WTC11 (cell line): ENCODE measurements around the gene NIPA2. TPM values are rescaled to one million over a fixed set of nuclear protein-coding genes. Genes with fewer than 3 reads are reported as not detected.

ENCODE experiments used
- ATAC-seq: fragments of 200-7000 bp; cut with Tn5 transposase; 2 replicates; pipeline ENCODE4 v1.10.0; 2021; ENCODE audit warnings: mild to moderate bottlenecking, moderate library complexity
- CTCF ChIA-PET: fragments of 300-600 bp; sonication (Branson Sonifier 250); formaldehyde crosslinking; loops from one replicate; lab custom pipeline; 2021; ENCODE audit warnings: antibody characterized with exemption; lab: Charles Lee
- POLR2A ChIA-PET: fragments of 350-600 bp; sonication (Branson Sonifier 250); formaldehyde crosslinking; loops from one replicate; lab custom pipeline; 2021; ENCODE audit warnings: antibody characterized with exemption; lab: Charles Lee
- DNase-seq: peaks from one replicate; pipeline ENCODE4 v3.0.0; 2021; ENCODE audit warnings: low spot score
- H3K27ac Mint-ChIP-seq: 2 replicates; pipeline ENCODE4 v1.8.0; 2021; ENCODE audit warnings: mixed read lengths
- H3K27me3 Mint-ChIP-seq: 2 replicates; pipeline ENCODE4 v1.8.0; 2021; ENCODE audit warnings: low read depth, mild to moderate bottlenecking, moderate library complexity, mixed read lengths
- H3K36me3 Mint-ChIP-seq: 2 replicates; pipeline ENCODE4 v1.8.0; 2021; ENCODE audit warnings: mixed read lengths
- H3K4me1 Mint-ChIP-seq: 2 replicates; pipeline ENCODE4 v1.8.0; 2022; ENCODE audit warnings: mixed read lengths
- H3K4me3 Mint-ChIP-seq: 2 replicates; pipeline ENCODE4 v1.8.0; 2021; ENCODE audit warnings: mild to moderate bottlenecking, moderate library complexity, mixed read lengths
- H3K9me3 Mint-ChIP-seq: 2 replicates; pipeline ENCODE4 v1.8.0; 2021; ENCODE audit warnings: mixed read lengths
- ELF4 ChIP-seq: sonication (generic); formaldehyde crosslinking; IDR thresholded peaks from 2 replicates; pipeline ENCODE4 v1.8.1; 2022; ENCODE audit warnings: low read depth, mild to moderate bottlenecking, moderate library complexity, missing genetic modification reagents
- NFYB ChIP-seq: sonication (generic); formaldehyde crosslinking; conservative IDR thresholded peaks from 2 replicates; pipeline ENCODE4 v1.8.0; 2022; ENCODE audit warnings: low read depth, missing genetic modification reagents
- SP1 ChIP-seq: sonication (generic); formaldehyde crosslinking; conservative IDR thresholded peaks from 2 replicates; pipeline ENCODE4 v1.8.1; 2022; ENCODE audit warnings: missing genetic modification reagents
- ZNF263 ChIP-seq: sonication (generic); formaldehyde crosslinking; IDR thresholded peaks from 2 replicates; pipeline ENCODE4 v1.8.1; 2022; ENCODE audit warnings: low read depth, mild to moderate bottlenecking, moderate library complexity, missing genetic modification reagents
- total RNA-seq: library from RNA; stranded (reverse); gene quantifications from 3 replicates; pipeline ENCODE4 v1.2.3, GENCODE V29; 2021
- TF ChIP-seq, protein P1 (sequence below): sonication (generic); formaldehyde crosslinking; IDR thresholded peaks from 2 replicates; pipeline ENCODE4 v1.8.1; 2023; ENCODE audit warnings: mild to moderate bottlenecking, missing genetic modification reagents, borderline replicate concordance
- TF ChIP-seq, protein P2 (sequence below): sonication (generic); formaldehyde crosslinking; IDR thresholded peaks from 2 replicates; pipeline ENCODE4 v1.8.1; 2023; ENCODE audit warnings: mild to moderate bottlenecking, missing genetic modification reagents
- TF ChIP-seq, protein P3 (sequence below): sonication (generic); formaldehyde crosslinking; IDR thresholded peaks from 2 replicates; pipeline ENCODE4 v1.8.1; 2022; ENCODE audit warnings: missing genetic modification reagents, borderline replicate concordance
- TF ChIP-seq, protein P4 (sequence below): fragments of 250-450 bp; sonication (Bioruptor Pico); IDR thresholded peaks from 2 replicates; pipeline ENCODE4 v1.9.0; 2021; ENCODE audit warnings: moderate library complexity, mild to moderate bottlenecking, inconsistent platforms, borderline replicate concordance

The NIPA2 gene
- total RNA-seq, 1 experiment from 2014 or later, result 79.5 TPM

DNA sequence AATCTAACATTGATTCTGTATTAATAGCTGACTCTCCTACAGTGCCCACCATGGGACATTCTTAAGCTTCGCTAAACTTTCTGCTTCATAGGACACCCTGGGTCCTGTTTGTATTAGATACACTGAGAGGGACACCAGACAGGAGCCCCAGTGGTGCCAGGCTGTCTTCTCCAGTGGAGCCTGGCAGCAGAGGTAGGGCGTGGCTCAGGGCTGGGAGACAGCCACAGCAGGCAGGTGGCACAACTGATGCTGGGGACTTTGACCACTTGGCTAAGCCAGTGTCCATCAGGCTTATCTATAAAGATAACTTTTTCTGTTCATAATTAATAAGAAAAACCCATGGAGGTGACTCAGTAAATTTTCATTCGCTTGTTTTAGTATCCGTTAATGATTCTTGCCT lies 30.2 kb upstream of the NIPA2 start:
- Mint-ChIP-seq H3K4me3 (no peak overlapping the region), H3K4me1 (peaks cover 4% of the 10 kb centered on the region), H3K36me3 (peaks cover 11% of the 10 kb centered on the region), H3K9me3 (no peaks in the 10 kb centered on the region), H3K27me3 (no peaks in the 10 kb centered on the region), H3K27ac (0 out of 2 replicates have a peak overlapping the region, but pooled peaks have one; percentile 57)
- POLR2A ChIA-PET, result no interaction called here
- DNase-seq (no peak), ATAC-seq (no peak)
- TF ChIP-seq, protein P1, sequence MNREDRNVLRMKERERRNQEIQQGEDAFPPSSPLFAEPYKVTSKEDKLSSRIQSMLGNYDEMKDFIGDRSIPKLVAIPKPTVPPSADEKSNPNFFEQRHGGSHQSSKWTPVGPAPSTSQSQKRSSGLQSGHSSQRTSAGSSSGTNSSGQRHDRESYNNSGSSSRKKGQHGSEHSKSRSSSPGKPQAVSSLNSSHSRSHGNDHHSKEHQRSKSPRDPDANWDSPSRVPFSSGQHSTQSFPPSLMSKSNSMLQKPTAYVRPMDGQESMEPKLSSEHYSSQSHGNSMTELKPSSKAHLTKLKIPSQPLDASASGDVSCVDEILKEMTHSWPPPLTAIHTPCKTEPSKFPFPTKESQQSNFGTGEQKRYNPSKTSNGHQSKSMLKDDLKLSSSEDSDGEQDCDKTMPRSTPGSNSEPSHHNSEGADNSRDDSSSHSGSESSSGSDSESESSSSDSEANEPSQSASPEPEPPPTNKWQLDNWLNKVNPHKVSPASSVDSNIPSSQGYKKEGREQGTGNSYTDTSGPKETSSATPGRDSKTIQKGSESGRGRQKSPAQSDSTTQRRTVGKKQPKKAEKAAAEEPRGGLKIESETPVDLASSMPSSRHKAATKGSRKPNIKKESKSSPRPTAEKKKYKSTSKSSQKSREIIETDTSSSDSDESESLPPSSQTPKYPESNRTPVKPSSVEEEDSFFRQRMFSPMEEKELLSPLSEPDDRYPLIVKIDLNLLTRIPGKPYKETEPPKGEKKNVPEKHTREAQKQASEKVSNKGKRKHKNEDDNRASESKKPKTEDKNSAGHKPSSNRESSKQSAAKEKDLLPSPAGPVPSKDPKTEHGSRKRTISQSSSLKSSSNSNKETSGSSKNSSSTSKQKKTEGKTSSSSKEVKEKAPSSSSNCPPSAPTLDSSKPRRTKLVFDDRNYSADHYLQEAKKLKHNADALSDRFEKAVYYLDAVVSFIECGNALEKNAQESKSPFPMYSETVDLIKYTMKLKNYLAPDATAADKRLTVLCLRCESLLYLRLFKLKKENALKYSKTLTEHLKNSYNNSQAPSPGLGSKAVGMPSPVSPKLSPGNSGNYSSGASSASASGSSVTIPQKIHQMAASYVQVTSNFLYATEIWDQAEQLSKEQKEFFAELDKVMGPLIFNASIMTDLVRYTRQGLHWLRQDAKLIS (CRISPR knock-in tag), result no peak
- TF ChIP-seq, protein P2, sequence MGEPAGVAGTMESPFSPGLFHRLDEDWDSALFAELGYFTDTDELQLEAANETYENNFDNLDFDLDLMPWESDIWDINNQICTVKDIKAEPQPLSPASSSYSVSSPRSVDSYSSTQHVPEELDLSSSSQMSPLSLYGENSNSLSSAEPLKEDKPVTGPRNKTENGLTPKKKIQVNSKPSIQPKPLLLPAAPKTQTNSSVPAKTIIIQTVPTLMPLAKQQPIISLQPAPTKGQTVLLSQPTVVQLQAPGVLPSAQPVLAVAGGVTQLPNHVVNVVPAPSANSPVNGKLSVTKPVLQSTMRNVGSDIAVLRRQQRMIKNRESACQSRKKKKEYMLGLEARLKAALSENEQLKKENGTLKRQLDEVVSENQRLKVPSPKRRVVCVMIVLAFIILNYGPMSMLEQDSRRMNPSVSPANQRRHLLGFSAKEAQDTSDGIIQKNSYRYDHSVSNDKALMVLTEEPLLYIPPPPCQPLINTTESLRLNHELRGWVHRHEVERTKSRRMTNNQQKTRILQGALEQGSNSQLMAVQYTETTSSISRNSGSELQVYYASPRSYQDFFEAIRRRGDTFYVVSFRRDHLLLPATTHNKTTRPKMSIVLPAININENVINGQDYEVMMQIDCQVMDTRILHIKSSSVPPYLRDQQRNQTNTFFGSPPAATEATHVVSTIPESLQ (CRISPR knock-in tag), result no peak
- TF ChIP-seq, protein P3, sequence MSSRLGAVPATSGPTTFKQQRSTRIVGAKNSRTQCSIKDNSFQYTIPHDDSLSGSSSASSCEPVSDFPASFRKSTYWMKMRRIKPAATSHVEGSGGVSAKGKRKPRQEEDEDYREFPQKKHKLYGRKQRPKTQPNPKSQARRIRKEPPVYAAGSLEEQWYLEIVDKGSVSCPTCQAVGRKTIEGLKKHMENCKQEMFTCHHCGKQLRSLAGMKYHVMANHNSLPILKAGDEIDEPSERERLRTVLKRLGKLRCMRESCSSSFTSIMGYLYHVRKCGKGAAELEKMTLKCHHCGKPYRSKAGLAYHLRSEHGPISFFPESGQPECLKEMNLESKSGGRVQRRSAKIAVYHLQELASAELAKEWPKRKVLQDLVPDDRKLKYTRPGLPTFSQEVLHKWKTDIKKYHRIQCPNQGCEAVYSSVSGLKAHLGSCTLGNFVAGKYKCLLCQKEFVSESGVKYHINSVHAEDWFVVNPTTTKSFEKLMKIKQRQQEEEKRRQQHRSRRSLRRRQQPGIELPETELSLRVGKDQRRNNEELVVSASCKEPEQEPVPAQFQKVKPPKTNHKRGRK, result no peak
- TF ChIP-seq ELF4 (no peak), NFYB (CRISPR knock-in tag) (no peak)
- CTCF ChIA-PET, result no interaction called here

DNA sequence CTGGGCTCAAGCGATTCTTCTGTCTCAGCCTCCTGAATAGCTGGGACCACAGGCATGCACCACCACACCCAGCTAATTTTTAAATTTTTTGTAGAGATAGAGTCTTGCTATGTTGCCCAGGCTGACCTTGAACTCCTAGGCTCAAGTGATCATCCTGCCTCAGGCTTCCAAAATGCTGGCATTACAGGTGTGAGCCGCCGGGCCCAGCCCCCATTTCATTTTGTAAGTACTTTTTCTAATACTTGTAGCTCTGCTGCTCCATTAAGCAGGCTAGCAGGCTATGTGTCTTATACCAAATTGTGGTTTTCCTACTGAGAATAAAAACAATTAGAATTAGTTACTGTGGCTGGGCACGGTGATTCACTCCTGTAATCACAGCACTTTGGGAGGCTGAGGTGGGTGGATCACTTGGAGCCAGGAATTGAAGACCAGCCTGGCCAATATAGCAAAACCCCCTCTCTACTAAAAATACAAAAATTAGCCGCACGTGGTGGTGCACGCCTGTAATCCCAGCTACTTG lies 29.6 kb upstream of the NIPA2 start:
- H3K4me3 Mint-ChIP-seq, result no peak overlapping the region
- H3K36me3 Mint-ChIP-seq, result peaks cover 12% of the 10 kb centered on the region
- POLR2A ChIA-PET, result no interaction called here
- no peak for ATAC-seq
- DNase-seq, result no peak
- H3K27me3 Mint-ChIP-seq, result no peaks in the 10 kb centered on the region
- no peaks in the 10 kb centered on the region for H3K9me3 Mint-ChIP-seq
- CTCF ChIA-PET, result no interaction called here
- TF ChIP-seq, protein P4, sequence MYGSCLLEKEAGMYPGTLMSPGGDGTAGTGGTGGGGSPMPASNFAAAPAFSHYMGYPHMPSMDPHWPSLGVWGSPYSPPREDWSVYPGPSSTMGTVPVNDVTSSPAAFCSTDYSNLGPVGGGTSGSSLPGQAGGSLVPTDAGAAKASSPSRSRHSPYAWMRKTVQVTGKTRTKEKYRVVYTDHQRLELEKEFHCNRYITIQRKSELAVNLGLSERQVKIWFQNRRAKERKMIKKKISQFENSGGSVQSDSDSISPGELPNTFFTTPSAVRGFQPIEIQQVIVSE, result no peak
- TF ChIP-seq, protein P1 (CRISPR knock-in tag), result no peak
- no peak for TF ChIP-seq ZNF263 (CRISPR knock-in tag)
- TF ChIP-seq SP1 (CRISPR knock-in tag), result no peak
- no peak overlapping the region for H3K27ac Mint-ChIP-seq
- H3K4me1 Mint-ChIP-seq, result peaks cover 4% of the 10 kb centered on the region
